T-helper 2 cell treated with Interferon-gamma antibody and Interleukin-4, amounts not matched to agents 5 μg/mL and 100 μg/mL, for 36 hours (primary cell): ENCODE data around the gene SWAP70.

Experiments used
- DNase-seq: peaks from one replicate; pipeline ENCODE4 v3.0.0; 2021; ENCODE audit warnings: low spot score
- H3K27ac Mint-ChIP-seq: one replicate; pipeline ENCODE4 v1.8.0; 2021; ENCODE audit warnings: mild to moderate bottlenecking, mixed read lengths
- H3K27me3 Mint-ChIP-seq: one replicate; pipeline ENCODE4 v1.8.0; 2021; ENCODE audit warnings: low read depth, mixed read lengths
- H3K36me3 Mint-ChIP-seq: one replicate; pipeline ENCODE4 v1.8.0; 2021; ENCODE audit warnings: low read depth, mixed read lengths
- H3K4me1 Mint-ChIP-seq: one replicate; pipeline ENCODE4 v1.8.0; 2021; ENCODE audit warnings: low read depth, mixed read lengths
- H3K4me3 Mint-ChIP-seq: one replicate; pipeline ENCODE4 v1.8.0; 2022; ENCODE audit warnings: mild to moderate bottlenecking, moderate library complexity, mixed read lengths
- H3K9me3 Mint-ChIP-seq: one replicate; pipeline ENCODE4 v1.8.0; 2021; ENCODE audit warnings: mixed read lengths

SWAP70 gene

DNA sequence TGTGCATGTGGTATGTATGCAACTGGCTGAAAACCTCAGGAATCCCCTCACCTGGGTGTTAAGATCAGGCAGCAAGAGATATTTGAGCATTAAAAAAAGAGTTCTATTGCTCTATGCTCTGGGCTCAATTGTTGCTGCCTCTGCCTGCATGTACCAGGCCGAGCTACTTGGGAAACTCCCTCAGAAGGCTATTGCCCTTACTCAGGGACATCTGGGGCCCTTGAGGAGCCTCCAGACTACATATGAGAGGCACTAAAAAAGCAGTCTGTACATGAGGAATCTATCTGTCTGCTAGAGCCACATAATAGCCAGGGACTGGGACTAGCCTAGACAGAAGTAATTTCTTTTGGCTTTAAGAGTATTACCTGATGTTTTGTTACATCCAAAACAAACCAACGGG is 120.1 kb downstream of the SWAP70 start:
- Mint-ChIP-seq H3K36me3 (no peaks in the 10 kb centered on the region), H3K27ac (no peak overlapping the region), H3K9me3 (no peaks in the 10 kb centered on the region), H3K4me1 (peaks cover 5% of the 10 kb centered on the region), H3K27me3 (no peaks in the 10 kb centered on the region), H3K4me3 (no peak overlapping the region)
- no peak for DNase-seq

DNA sequence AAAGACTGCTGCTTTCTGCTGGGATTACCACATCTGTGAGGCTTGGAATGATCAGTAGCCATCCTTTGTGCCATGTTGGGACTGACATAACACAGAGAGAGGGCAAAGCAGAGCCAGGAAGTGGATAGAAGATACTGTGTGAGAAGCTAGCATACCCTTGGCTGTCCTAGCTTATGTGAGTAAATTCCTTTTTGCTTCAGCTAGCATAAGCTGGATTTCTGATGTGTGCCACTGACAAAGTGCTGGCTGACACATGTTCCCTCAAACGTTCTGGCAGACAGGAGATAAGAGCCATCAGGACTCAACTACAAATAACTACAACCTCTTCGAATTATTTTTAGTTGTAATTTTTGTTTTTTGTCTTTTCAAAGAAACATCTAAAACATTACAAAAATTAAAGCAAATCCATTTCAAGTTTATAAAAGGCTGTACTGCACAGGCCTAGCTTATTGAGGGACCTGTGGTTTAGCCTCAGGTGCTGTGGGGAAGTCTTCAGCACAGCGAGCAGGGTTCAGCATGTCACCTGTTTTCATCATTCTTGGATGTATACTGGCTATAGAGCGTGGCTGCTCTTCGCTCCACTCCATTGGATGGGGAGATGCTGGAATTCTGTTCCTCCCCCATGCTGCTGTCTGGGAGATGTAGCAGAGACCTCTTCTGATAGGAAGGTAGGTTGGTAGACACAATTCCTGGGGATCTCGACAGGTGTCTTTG is 120.9 kb downstream of the SWAP70 start:
- peaks cover 5% of the 10 kb centered on the region for H3K4me1 Mint-ChIP-seq
- H3K36me3 Mint-ChIP-seq: no peaks in the 10 kb centered on the region
- no peak overlapping the region for H3K4me3 Mint-ChIP-seq
- no peak for DNase-seq
- no peak overlapping the region for H3K27ac Mint-ChIP-seq
- H3K27me3 Mint-ChIP-seq: no peaks in the 10 kb centered on the region
- no peaks in the 10 kb centered on the region for H3K9me3 Mint-ChIP-seq

DNA sequence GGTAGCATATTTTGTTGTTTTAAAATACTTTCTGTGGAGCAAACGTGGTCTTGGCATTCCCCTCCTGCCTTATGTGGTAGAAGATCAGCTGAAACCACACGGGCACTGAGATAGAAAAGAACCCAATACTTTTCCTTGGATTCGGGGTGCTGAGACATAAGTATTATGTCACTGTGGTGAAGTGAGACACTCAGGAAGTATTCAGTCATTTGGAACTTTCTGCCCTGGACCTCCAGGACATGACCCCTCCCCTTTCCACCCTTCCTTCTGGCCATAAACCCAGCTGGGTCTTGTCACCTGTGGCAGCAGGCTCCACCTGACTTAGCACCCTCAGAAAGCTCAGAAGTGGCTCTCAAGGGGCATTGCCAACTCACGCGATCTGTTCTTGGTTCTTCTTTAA is 123.4 kb downstream of the SWAP70 start:
- Mint-ChIP-seq H3K4me1 (peaks cover 10% of the 10 kb centered on the region), H3K27ac (no peak overlapping the region)

DNA sequence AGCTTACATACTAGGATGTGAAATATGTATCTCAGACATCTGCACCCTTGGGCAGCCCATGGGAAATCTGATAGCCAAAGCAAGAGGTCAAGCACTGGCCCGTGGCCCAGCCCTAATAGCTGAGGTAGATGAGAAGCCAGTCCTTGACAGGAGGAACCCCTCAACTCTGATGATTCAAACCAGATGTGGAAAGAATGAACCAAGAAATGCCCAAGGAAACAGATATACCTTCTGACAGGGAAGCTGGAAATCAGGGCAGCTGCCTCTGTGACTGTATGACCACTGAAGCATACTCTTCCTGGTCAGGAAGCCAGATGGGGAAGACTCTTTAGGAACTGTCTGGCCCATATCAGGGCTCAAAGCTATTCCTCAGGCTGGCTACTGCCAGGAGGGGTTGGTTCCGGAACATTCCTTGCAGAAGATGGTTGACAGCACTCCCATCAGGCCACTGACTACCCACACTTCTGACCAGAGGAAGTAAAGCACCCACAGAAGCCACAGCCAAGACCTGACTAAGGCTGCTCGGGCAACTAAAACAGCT is 124.2 kb downstream of the SWAP70 start:
- Mint-ChIP-seq H3K9me3 (no peaks in the 10 kb centered on the region), H3K4me3 (no peak overlapping the region), H3K4me1 (peaks cover 10% of the 10 kb centered on the region), H3K36me3 (no peaks in the 10 kb centered on the region), H3K27me3 (no peaks in the 10 kb centered on the region), H3K27ac (no peak overlapping the region)
- no peak for DNase-seq

More for the DNA sequence above, 123.4 kb downstream of the SWAP70 start:
- Mint-ChIP-seq H3K9me3 (no peaks in the 10 kb centered on the region), H3K4me3 (no peak overlapping the region), H3K27me3 (no peaks in the 10 kb centered on the region), H3K36me3 (no peaks in the 10 kb centered on the region)
- DNase-seq: no peak

DNA sequence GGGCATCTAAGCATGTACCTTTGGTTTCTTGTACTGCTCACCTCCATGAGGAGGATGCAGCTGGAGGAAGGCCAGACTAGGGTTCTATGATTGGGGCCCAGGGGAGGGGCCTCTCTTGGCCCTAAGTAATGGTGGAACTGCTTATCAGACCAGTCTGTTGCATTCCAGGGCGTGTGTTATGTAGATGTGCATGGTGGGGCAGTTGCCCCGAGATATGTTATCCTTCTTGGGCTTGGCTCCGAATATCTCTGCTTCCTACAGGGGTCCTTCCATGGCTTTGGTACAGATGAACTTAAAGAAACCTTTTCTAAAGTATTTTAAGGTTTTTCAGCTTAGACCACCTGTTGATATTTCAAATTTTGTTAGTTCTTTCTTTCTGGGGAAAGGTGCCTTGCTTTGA is 126.0 kb downstream of the SWAP70 start:
- H3K9me3 Mint-ChIP-seq: no peaks in the 10 kb centered on the region
- DNase-seq: no peak
- H3K4me1 Mint-ChIP-seq: peaks cover 10% of the 10 kb centered on the region
- no peak overlapping the region for H3K27ac Mint-ChIP-seq
- no peaks in the 10 kb centered on the region for H3K36me3 Mint-ChIP-seq
- no peaks in the 10 kb centered on the region for H3K27me3 Mint-ChIP-seq
- H3K4me3 Mint-ChIP-seq: no peak overlapping the region

DNA sequence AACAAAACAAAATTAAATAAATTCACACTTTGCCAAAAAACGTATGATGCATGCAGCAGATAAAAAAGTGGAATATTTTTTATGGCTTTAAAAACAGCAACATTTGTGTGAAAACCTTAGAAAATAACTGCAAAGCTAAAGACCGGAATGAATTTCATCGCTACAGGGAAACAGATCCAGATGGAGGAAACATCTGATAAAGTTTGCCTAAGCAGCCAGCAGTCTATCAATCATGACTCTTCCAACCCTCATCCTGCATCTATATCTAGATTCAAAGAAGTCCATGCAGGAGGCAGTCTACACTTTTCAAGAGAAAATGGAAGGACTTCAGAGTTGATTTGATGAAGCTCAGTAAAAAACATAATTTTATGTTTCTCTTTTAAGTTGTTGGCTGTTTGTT is 126.8 kb downstream of the SWAP70 start:
- no peak overlapping the region for H3K27ac Mint-ChIP-seq
- H3K4me3 Mint-ChIP-seq: no peak overlapping the region
- peaks cover 10% of the 10 kb centered on the region for H3K4me1 Mint-ChIP-seq
- H3K9me3 Mint-ChIP-seq: no peaks in the 10 kb centered on the region
- H3K36me3 Mint-ChIP-seq: peaks cover 2% of the 10 kb centered on the region
- no peaks in the 10 kb centered on the region for H3K27me3 Mint-ChIP-seq
- DNase-seq: no peak

DNA sequence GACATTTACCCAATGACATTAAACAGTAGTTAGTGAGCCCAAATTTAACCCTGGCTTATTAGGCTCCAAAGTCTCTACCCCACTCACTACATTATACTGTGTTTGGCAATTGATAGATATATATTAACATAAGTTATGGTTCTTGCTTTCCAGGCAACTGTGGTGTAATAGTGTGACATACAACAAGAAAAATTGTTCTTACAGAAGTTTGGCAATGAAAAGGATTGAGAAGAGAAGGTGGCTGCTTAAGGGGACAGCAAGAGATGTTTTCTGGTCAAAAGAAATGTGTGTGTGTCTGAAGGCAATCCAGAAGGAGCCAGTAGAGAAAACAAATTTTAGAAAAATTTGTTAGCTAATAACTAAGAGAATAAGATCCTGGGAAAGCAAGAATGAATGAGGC is 132.4 kb downstream of the SWAP70 start:
- Mint-ChIP-seq H3K9me3 (no peaks in the 10 kb centered on the region), H3K27ac (no peak overlapping the region), H3K4me1 (peaks cover 7% of the 10 kb centered on the region), H3K4me3 (no peak overlapping the region), H3K36me3 (peaks cover 2% of the 10 kb centered on the region), H3K27me3 (no peaks in the 10 kb centered on the region)
- no peak for DNase-seq

DNA sequence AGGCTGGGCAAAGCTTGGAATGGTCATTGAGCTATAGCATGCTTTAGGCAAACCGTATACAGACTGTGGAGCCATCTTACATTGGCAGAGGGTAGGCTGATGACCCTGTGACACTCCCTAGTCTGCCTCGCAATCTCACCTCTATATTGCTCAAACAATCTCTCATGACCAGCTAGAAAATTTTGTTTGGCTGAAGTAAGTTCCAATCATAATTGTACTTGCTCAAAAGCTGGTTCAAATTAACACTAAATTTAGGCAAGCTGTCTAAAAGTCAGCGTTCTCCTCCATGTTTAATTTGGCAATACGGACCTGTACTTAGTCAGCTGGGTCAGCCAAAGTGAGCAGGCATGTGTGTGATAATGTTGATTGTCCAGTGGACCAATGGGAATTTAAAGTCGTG is 133.0 kb downstream of the SWAP70 start:
- Mint-ChIP-seq H3K36me3 (peaks cover 2% of the 10 kb centered on the region), H3K4me1 (peaks cover 2% of the 10 kb centered on the region), H3K9me3 (no peaks in the 10 kb centered on the region), H3K27me3 (no peaks in the 10 kb centered on the region), H3K4me3 (no peak overlapping the region), H3K27ac (no peak overlapping the region)
- no peak for DNase-seq

DNA sequence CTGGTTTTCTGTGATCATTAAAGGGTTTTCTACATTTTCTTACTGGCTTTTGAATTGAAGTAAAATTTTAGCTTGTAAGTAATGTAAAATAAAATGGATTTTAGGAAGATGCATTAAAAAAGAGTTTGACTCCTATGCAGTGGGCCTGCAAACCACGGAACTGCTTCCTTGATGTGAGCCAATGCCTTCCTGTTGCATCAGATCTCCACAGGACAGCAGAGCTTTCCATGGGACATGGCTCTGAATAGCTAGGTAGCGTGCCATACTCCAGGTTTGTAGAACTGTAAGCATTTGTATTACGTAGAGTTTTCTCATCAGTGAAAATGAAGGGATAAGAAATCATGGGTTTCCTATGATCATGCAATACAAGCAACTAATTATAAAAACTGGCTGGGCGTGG is 133.4 kb downstream of the SWAP70 start:
- DNase-seq: no peak
- Mint-ChIP-seq H3K36me3 (peaks cover 2% of the 10 kb centered on the region), H3K9me3 (no peaks in the 10 kb centered on the region), H3K27ac (no peak overlapping the region), H3K4me3 (no peak overlapping the region), H3K4me1 (no peaks in the 10 kb centered on the region), H3K27me3 (no peaks in the 10 kb centered on the region)

DNA sequence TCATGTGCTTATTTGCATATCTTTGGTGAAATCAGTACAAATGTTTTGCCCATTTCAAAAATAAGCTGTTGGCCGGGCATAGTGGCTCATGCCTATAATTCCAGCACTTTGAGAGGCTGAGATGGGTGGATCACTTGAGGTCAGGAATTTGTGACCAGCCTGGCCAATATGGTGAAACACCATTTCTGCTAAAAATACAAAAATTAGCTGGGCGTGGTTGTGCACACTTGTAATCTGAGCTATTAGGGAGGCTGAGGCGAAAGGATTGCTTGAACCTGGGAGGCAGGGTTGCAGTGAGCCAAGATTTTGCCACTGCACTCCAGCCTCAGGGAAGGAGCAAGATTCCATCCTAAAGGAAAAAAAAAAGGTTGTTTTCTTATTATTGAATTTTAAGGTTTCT is 136.0 kb downstream of the SWAP70 start:
- no peak for DNase-seq
- H3K27me3 Mint-ChIP-seq: no peaks in the 10 kb centered on the region
- no peak overlapping the region for H3K4me3 Mint-ChIP-seq
- no peak overlapping the region for H3K27ac Mint-ChIP-seq
- H3K9me3 Mint-ChIP-seq: no peaks in the 10 kb centered on the region
- no peaks in the 10 kb centered on the region for H3K4me1 Mint-ChIP-seq
- H3K36me3 Mint-ChIP-seq: peaks cover 2% of the 10 kb centered on the region

DNA sequence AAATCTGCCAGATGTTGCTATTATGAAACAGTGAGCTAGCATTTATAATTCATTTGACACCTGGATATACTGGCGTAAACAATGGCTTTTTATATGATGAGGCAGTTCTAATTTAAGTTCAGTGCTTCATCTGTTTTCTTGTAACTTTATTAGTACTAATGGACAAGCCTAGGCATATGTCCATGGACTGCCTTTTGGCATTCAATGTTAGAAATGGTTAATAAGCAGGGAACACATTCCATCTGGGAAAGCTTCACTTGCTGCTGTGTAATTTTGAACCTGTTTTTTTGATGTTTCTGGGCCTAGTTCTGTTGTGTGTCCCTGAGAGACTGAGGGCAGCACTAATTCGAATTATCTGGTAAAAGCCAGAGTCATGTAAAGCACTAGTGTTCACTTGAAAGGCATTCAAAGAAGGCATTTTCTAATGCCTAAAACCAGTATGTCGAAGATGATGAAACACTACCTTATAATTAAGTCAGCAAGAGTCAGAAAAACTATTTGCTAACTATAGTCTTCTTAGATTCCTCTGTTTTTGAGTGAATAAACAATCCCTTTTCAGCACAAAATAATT is 138.5 kb downstream of the SWAP70 start:
- no peaks in the 10 kb centered on the region for H3K4me1 Mint-ChIP-seq
- H3K27me3 Mint-ChIP-seq: no peaks in the 10 kb centered on the region
- H3K27ac Mint-ChIP-seq: no peak overlapping the region
- H3K9me3 Mint-ChIP-seq: no peaks in the 10 kb centered on the region
- H3K36me3 Mint-ChIP-seq: no peaks in the 10 kb centered on the region
- no peak for DNase-seq
- no peak overlapping the region for H3K4me3 Mint-ChIP-seq
